Activated naive CD4-positive, alpha-beta T cell treated with anti-CD3 and anti-CD28 coated beads, Interleukin-2, amount 10 ng/mL, durations not matched to agents 7 days and 5 days (primary cell): ENCODE data around the gene CD163L1.
"Not testable (repeated sequence)": the region's sequence is repeated elsewhere in the genome, so short reads cannot be mapped to it uniquely, and the experiment has no call there.

Source experiments
- CTCF ChIA-PET: fragments of 350-600 bp; sonication (Branson Sonifier 250); formaldehyde crosslinking; loops from one replicate; lab custom pipeline; 2021; ENCODE audit warnings: antibody characterized with exemption; lab: Charles Lee
- DNase-seq: peaks from one replicate; pipeline ENCODE4 v3.0.0-alpha.2; 2020
- H3K27ac Mint-ChIP-seq: one replicate; pipeline ENCODE4 v1.8.0; 2021; ENCODE audit warnings: mild to moderate bottlenecking, moderate library complexity, mixed read lengths
- H3K27me3 Mint-ChIP-seq: one replicate; pipeline ENCODE4 v1.8.0; 2021; ENCODE audit warnings: mild to moderate bottlenecking, mixed read lengths
- H3K36me3 Mint-ChIP-seq: one replicate; pipeline ENCODE4 v1.8.0; 2021; ENCODE audit warnings: mixed read lengths
- H3K4me1 Mint-ChIP-seq: one replicate; pipeline ENCODE4 v1.8.0; 2021; ENCODE audit warnings: mixed read lengths
- H3K4me3 Mint-ChIP-seq: one replicate; pipeline ENCODE4 v1.8.0; 2021; ENCODE audit warnings: mild to moderate bottlenecking, moderate library complexity, mixed read lengths
- H3K9me3 Mint-ChIP-seq: one replicate; pipeline ENCODE4 v1.8.0; 2021; ENCODE audit warnings: mixed read lengths

CD163L1 gene

DNA sequence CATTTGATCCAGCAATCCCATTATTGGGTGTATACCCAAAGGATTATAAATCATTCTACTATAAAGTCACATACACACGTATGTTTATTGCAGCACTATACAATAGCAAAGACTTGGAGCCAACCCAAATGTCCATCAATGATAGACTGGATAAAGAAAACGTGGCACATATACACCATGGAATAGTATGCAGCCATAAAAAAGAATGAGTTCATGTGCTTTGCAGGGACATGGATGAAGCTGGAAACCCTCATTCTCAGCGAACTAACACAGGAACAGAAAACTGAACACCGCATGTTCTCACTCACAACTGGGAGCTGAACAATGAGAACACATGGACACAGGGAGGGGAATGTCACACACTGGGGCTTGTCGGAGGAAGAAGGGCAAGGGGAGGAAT, 106.2 kb downstream of the CD163L1 start:
- DNase-seq, H3K4me3 Mint-ChIP-seq, H3K27ac Mint-ChIP-seq, H3K9me3 Mint-ChIP-seq, H3K4me1 Mint-ChIP-seq, H3K27me3 Mint-ChIP-seq, CTCF ChIA-PET, H3K36me3 Mint-ChIP-seq: not testable (repeated sequence)

DNA sequence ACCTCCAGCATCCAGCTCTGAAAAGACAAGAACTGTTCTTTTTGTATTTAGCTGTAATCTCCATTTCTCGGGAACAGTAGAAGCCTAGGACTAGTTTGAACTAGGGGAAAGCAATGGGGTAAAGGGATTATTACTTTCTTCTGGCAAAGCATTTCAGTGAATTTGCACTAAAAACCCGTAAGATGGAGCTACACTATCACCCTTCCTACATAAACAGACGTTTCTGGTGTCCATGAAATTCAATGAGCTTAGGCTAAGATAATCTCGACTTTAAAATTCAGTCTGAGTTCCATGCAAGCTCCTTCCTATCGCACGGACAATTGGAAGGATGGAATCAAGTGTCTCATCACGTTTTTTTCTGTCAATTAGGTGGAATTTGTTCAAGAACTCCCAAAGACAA, 116.0 kb downstream of the CD163L1 start:
- Mint-ChIP-seq H3K4me3 (no peak overlapping the region), H3K9me3 (peaks cover 7% of the 10 kb centered on the region), H3K4me1 (peaks cover 7% of the 10 kb centered on the region), H3K27me3 (peaks cover 8% of the 10 kb centered on the region), H3K27ac (no peak overlapping the region), H3K36me3 (no peaks in the 10 kb centered on the region)
- CTCF ChIA-PET, result no interaction called here
- no peak for DNase-seq

DNA sequence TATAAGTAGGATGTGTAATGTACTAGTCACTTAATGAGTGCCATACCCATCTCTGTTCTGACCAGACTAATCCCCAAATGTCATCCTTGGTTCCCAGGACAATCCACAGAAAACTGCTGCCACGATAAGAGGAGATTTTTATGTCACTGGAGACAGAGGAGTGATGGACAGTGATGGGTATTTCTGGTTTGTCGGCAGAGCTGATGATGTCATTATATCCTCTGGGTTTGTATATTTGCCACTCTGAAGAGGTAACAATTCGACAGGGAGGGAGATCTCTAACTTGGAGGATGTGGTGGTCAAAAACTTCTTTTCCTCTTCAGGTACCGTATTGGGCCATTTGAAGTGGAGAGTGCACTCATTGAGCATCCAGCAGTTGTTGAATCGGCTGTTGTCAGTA, 119.8 kb downstream of the CD163L1 start:
- H3K4me1 Mint-ChIP-seq, result no peaks in the 10 kb centered on the region
- H3K27me3 Mint-ChIP-seq, result peaks cover 8% of the 10 kb centered on the region
- H3K4me3 Mint-ChIP-seq, result no peak overlapping the region
- no peak overlapping the region for H3K27ac Mint-ChIP-seq
- CTCF ChIA-PET, result no interaction called here
- no peaks in the 10 kb centered on the region for H3K9me3 Mint-ChIP-seq
- DNase-seq, result no peak
- H3K36me3 Mint-ChIP-seq, result no peaks in the 10 kb centered on the region

DNA sequence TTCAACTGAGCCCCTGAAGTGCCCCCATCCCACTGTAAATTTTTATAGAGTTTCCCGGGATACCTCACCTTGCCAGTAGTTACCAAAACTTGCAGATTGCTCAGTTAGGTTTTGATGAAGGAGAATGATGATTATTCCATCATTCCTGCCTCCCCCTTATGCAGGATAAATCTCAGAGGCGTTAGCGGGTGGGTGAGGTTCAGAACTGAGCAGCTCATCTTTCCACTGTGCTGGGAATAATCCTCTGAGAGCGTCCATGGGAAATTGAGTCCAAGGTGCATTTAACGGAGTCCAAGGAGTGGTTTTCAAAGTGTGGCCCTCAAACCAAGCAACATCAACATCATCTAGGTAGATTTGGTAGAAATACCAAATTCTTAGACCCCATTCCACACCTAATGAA, 121.4 kb downstream of the CD163L1 start:
- H3K27ac Mint-ChIP-seq, result no peak overlapping the region
- no peak for DNase-seq
- H3K4me1 Mint-ChIP-seq, result no peaks in the 10 kb centered on the region
- peaks cover 8% of the 10 kb centered on the region for H3K27me3 Mint-ChIP-seq
- no peak overlapping the region for H3K4me3 Mint-ChIP-seq
- CTCF ChIA-PET, result no interaction called here
- H3K9me3 Mint-ChIP-seq, result no peaks in the 10 kb centered on the region
- no peaks in the 10 kb centered on the region for H3K36me3 Mint-ChIP-seq

DNA sequence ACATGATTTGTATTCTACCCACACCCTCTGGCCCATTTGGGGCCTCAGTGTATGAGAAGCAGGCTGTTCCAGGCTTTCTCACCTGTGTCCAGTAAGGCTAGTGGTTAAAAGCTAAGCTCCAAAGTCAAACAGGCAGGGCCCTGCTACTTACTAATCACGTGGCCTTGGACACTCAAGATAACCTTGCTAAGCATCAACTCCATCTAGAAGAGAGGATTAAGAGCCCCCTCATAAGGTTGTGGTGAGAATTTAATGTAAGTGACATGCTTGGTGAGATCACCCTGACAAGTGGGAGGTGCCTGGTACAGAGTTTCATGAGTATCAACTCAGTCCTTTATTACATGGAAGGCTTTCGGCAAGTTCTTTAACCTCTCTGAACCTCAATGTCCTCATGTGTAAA, 122.3 kb downstream of the CD163L1 start:
- Mint-ChIP-seq H3K27ac (no peak overlapping the region), H3K4me1 (no peaks in the 10 kb centered on the region), H3K36me3 (no peaks in the 10 kb centered on the region), H3K4me3 (no peak overlapping the region), H3K9me3 (no peaks in the 10 kb centered on the region), H3K27me3 (peaks cover 8% of the 10 kb centered on the region)
- no peak for DNase-seq
- CTCF ChIA-PET, result no interaction called here

DNA sequence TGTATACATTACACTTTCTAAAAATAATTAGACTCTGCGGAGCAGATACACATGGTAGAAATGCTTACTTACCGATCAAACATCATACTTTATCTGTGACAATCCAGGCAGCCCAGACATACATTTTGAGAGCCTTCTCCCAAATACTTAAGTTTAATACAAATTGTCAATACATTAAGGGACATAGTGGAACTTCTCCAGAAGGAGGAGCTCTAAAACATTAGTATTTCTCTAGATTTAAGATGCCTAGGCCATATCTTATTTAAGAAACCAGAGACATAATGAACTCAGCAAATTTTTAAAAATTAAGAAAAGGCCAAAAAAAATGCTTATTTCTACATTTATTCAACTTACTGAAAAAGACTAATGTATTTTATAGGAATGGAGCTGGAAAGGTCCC, 124.0 kb downstream of the CD163L1 start:
- Mint-ChIP-seq H3K27me3 (no peaks in the 10 kb centered on the region), H3K4me3 (no peak overlapping the region), H3K9me3 (no peaks in the 10 kb centered on the region), H3K4me1 (no peaks in the 10 kb centered on the region), H3K27ac (no peak overlapping the region), H3K36me3 (no peaks in the 10 kb centered on the region)
- CTCF ChIA-PET, result interaction anchor here (1.1 kb wide), 1 partner anchor 9 kb away, joined by 3 read pairs; no protein-coding TSS in a partner anchor
- DNase-seq, result no peak

DNA sequence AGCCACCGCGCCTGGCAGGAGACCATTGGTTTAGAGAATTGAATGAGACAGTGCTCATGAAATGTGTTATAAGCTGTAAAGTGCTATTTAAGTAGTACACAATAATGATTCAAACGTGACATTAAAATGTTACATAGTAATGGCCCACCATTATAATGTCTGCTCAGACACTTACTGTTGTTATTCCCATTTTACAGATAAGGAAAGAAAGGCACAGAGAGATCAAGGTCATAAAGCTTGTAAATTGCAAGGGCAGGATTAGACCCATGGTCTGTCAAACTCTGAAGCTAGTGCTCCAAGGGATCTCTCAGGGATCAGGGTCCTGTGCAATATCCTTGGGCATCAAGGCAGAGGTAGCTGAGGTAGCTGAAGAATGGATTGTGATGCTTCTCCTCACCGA, 133.9 kb downstream of the CD163L1 start:
- no peak for DNase-seq
- CTCF ChIA-PET, result interaction anchor here (1.1 kb wide), 1 partner anchor 10 kb away, joined by 3 read pairs; no protein-coding TSS in a partner anchor
- no peaks in the 10 kb centered on the region for H3K36me3 Mint-ChIP-seq
- H3K27ac Mint-ChIP-seq, result no peak overlapping the region
- H3K27me3 Mint-ChIP-seq, result peaks cover 7% of the 10 kb centered on the region
- H3K4me3 Mint-ChIP-seq, result no peak overlapping the region
- H3K4me1 Mint-ChIP-seq, result no peaks in the 10 kb centered on the region
- no peaks in the 10 kb centered on the region for H3K9me3 Mint-ChIP-seq
